CD14-positive monocyte (primary cell): Measurements from ENCODE around the gene MED13L. TPM values are rescaled to one million over a fixed set of nuclear protein-coding genes. Genes with fewer than 3 reads are reported as not detected.

Experiments
- DNase-seq, 3 donors: peaks; one replicate each; pipeline ENCODE4 v3.0.0-alpha.2; 2011 to 2022
- H2AFZ ChIP-seq: 2 replicates; pipeline ENCODE4 v1.6.0; 2012; ENCODE audit warnings: mild to moderate bottlenecking, low read depth, low read length, inconsistent platforms; ENCODE audit not compliant: insufficient read depth, poor library complexity, severe bottlenecking
- H3K27ac ChIP-seq, 2 donors: 1 replicate in 1 of 2; 2 replicates in 1 of 2; pipeline ENCODE4 v1.5.1; 2012 to 2013; ENCODE audit warnings: low read length in 2 of 2, control low read depth in 1 of 2, inconsistent platforms in 1 of 2, low read depth in 1 of 2, mild to moderate bottlenecking in 1 of 2
- H3K27me3 ChIP-seq, 2 donors: one replicate each; pipeline versions ENCODE4 v1.6.0 to v1.6.1; 2011 to 2013; ENCODE audit warnings: low read length in 2 of 2; ENCODE audit not compliant: control insufficient read depth in 2 of 2, insufficient read depth in 2 of 2
- H3K36me3 ChIP-seq, 2 donors: replicated peaks in 1 of 2; 1 replicate in 1 of 2; 2 replicates in 1 of 2; pipeline versions ENCODE4 v1.5.1 to v1.6.1; 2012 to 2013; ENCODE audit warnings: low read length in 2 of 2, control low read depth in 1 of 2, inconsistent platforms in 1 of 2, mild to moderate bottlenecking in 1 of 2; ENCODE audit not compliant: insufficient read depth in 2 of 2, control insufficient read depth in 1 of 2
- H3K4me1 ChIP-seq, 2 donors: 1 replicate in 1 of 2; 2 replicates in 1 of 2; pipeline versions ENCODE4 v1.5.1 to v1.6.1; 2012 to 2013; ENCODE audit warnings: low read length in 2 of 2, control low read depth in 1 of 2, inconsistent platforms in 1 of 2, mild to moderate bottlenecking in 1 of 2, moderate library complexity in 1 of 2; ENCODE audit not compliant: insufficient read depth in 2 of 2, control insufficient read depth in 1 of 2
- H3K4me2 ChIP-seq: replicated peaks from 2 replicates; pipeline ENCODE3; 2012; ENCODE audit warnings: low read length, moderate library complexity, mild to moderate bottlenecking; ENCODE audit not compliant: poor library complexity, severe bottlenecking; ENCODE audit errors: extremely low read depth
- H3K4me3 ChIP-seq, 3 experiments: fragments of 200-600 bp in 1 of 3; sonication (generic) in 1 of 3; replicated peaks in 1 of 3; 1 replicate in 2 of 3; 2 replicates in 1 of 3; pipeline ENCODE4 v1.5.1; 2011 to 2013; ENCODE audit warnings: low read length in 3 of 3, mild to moderate bottlenecking in 3 of 3, control low read depth in 2 of 3, low read depth in 2 of 3, inconsistent platforms in 1 of 3, moderate library complexity in 1 of 3
- H3K79me2 ChIP-seq: 2 replicates; pipeline ENCODE4 v1.6.0; 2012; ENCODE audit warnings: mild to moderate bottlenecking, control low read depth, inconsistent platforms, low read length, moderate library complexity; ENCODE audit not compliant: insufficient read depth
- H3K9ac ChIP-seq: 2 replicates; pipeline ENCODE4 v1.6.0; 2017; ENCODE audit warnings: low read length, mild to moderate bottlenecking; ENCODE audit not compliant: insufficient read depth, poor library complexity, severe bottlenecking
- H3K9me3 ChIP-seq, 2 donors: replicated peaks in 1 of 2; 1 replicate in 1 of 2; 2 replicates in 1 of 2; pipeline versions ENCODE4 v1.5.1 to v1.6.1; 2012 to 2013; ENCODE audit warnings: low read length in 2 of 2, control low read depth in 1 of 2; ENCODE audit not compliant: control insufficient read depth in 1 of 2, insufficient read depth in 1 of 2
- H4K20me1 ChIP-seq: 2 replicates; pipeline ENCODE4 v1.6.0; 2012; ENCODE audit warnings: mild to moderate bottlenecking, low read length, control low read depth, moderate library complexity; ENCODE audit not compliant: insufficient read depth
- H3K27ac Mint-ChIP-seq, 7 donors: one replicate each; pipeline ENCODE4 v1.8.0; 2020; ENCODE audit warnings: mild to moderate bottlenecking in 7 of 7, mixed read lengths in 7 of 7, moderate library complexity in 6 of 7, inconsistent platforms in 2 of 7
- H3K27me3 Mint-ChIP-seq, 3 donors: one replicate each; pipeline ENCODE4 v1.8.0; 2021 to 2022; ENCODE audit warnings: low read depth in 3 of 3, mild to moderate bottlenecking in 3 of 3, mixed read lengths in 3 of 3, moderate library complexity in 3 of 3, inconsistent platforms in 1 of 3
- H3K36me3 Mint-ChIP-seq, 2 donors: one replicate each; pipeline ENCODE4 v1.8.0; 2020; ENCODE audit warnings: mixed read lengths in 2 of 2, inconsistent platforms in 1 of 2, mild to moderate bottlenecking in 1 of 2
- H3K4me1 Mint-ChIP-seq: one replicate; pipeline ENCODE4 v1.8.0; 2020; ENCODE audit warnings: mild to moderate bottlenecking, mixed read lengths
- H3K4me3 Mint-ChIP-seq, 2 donors: one replicate each; pipeline ENCODE4 v1.8.0; 2020; ENCODE audit warnings: mild to moderate bottlenecking in 2 of 2, mixed read lengths in 2 of 2, moderate library complexity in 1 of 2
- H3K9me3 Mint-ChIP-seq, 7 donors: one replicate each; pipeline ENCODE4 v1.8.0; 2020 to 2022; ENCODE audit warnings: mixed read lengths in 7 of 7, mild to moderate bottlenecking in 6 of 7, moderate library complexity in 6 of 7, inconsistent platforms in 2 of 7
- WGBS: methylation state at CpG from one replicate; pipeline ENCODE4 v1.1.5; 2013; ENCODE audit warnings: missing lambda C conversion rate; ENCODE audit not compliant: insufficient coverage; 5-methylcytosine and 5-hydroxymethylcytosine counted together
- intact Hi-C, 2 donors: fragments of 100-400 bp; cut with micrococcal nuclease; formaldehyde crosslinking; loops; one replicate each; pipeline versions ENCODE4 v1.15.0 to v1.15.1; 2023
- polyA plus RNA-seq, 3 donors: library from polyadenylated mRNA; depleted of rRNA in 1 of 3; unstranded in 2 of 3; stranded (reverse) in 1 of 3; fragments of 300-500 nt in 2 of 3; fragments of >200 nt in 1 of 3; fragmentation: Illumina TruSeq in 2 of 3; gene quantifications; 1 replicate in 2 of 3; 2 replicates in 1 of 3; pipeline ENCODE4 v1.2.3, GENCODE V29; 2012 to 2021
- TF ChIP-seq, protein P1 (sequence below): fragments of 200-600 bp; IDR thresholded peaks from one replicate; pipeline ENCODE4 v1.8.0; 2022; ENCODE audit warnings: antibody characterized with exemption, mild to moderate bottlenecking

Gene MED13L
- polyA plus RNA-seq, 3 donors = 4.4 to 42.0 (median 7.5) TPM

DNA sequence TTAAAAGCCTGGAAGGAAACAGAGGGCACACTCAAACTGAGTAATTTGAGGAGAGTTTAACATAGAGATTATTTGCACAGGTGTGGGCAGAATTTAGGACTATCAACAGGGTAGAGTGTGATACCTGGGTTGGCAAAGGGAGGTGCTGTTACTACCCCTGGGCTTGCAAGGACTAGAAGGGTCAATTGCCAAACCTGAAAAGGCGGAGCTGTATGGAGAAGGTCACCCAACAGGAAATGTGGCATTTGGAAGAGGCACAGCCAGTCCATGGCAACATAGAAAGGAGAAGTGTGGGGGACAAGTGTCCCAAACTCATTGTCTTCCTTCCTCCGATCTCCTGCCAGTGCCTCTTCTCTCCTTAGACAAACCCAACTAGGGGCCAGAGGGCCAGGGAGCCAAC lies 21.6 kb upstream of the MED13L start:
- WGBS = 0% methylated on average over 1 of the region's 2 CpGs
- peak in 2 of 3 donors; percentile 53 to 67 for DNase-seq
- no peaks in the 10 kb centered on the region for H3K36me3 Mint-ChIP-seq
- H3K27me3 ChIP-seq = no peaks in the 10 kb centered on the region
- H2AFZ ChIP-seq = no peak overlapping the region
- H3K9me3 Mint-ChIP-seq = peaks cover 0 to 4% (median 0%) of the 10 kb centered on the region in 7 donors
- peak overlapping the region; percentile 48 to 84 (median 72) for H3K27ac Mint-ChIP-seq
- no peaks in the 10 kb centered on the region for H3K36me3 ChIP-seq
- TF ChIP-seq, protein P1, sequence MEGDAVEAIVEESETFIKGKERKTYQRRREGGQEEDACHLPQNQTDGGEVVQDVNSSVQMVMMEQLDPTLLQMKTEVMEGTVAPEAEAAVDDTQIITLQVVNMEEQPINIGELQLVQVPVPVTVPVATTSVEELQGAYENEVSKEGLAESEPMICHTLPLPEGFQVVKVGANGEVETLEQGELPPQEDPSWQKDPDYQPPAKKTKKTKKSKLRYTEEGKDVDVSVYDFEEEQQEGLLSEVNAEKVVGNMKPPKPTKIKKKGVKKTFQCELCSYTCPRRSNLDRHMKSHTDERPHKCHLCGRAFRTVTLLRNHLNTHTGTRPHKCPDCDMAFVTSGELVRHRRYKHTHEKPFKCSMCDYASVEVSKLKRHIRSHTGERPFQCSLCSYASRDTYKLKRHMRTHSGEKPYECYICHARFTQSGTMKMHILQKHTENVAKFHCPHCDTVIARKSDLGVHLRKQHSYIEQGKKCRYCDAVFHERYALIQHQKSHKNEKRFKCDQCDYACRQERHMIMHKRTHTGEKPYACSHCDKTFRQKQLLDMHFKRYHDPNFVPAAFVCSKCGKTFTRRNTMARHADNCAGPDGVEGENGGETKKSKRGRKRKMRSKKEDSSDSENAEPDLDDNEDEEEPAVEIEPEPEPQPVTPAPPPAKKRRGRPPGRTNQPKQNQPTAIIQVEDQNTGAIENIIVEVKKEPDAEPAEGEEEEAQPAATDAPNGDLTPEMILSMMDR = no peak
- H3K4me2 ChIP-seq = no peak overlapping the region
- H3K27me3 Mint-ChIP-seq = peaks cover 0 to 4% (median 1%) of the 10 kb centered on the region in 3 donors
- no peaks in the 10 kb centered on the region for H4K20me1 ChIP-seq
- intact Hi-C loops = no loop called here
- no peaks in the 10 kb centered on the region for H3K79me2 ChIP-seq
- H3K9ac ChIP-seq = no peak overlapping the region
- H3K4me3 Mint-ChIP-seq = peak overlapping the region in 1 of 2 donors; percentile 71
- H3K4me1 Mint-ChIP-seq = peaks cover 55% of the 10 kb centered on the region
- no peaks in the 10 kb centered on the region for H3K9me3 ChIP-seq
- peak overlapping the region in 1 of 2 donors; percentile 19 for H3K27ac ChIP-seq
- H3K4me1 ChIP-seq = peaks cover 40 to 47% of the 10 kb centered on the region in 2 donors
- H3K4me3 ChIP-seq = no peak overlapping the region

DNA sequence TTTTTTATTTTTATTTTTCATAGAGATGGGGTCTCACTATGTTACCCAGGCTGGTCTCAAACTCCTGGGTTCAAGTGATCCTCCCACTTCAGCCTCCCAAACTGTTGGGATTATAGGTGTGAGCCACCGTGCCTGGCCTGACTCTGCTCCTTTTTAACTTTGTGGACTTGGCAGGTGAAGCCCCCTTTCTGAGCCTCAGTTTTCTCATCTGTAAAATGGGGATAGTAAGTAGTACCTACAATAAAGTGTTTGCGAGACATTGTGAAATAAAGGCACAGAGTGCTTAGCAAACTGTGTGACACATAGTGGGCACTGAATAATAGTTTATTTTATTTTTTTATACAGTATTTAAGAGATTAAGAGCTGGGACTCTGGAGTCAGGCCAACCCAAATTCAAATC lies 21.1 kb upstream of the MED13L start:
- no peak overlapping the region for H2AFZ ChIP-seq
- DNase-seq = no peak
- no peak overlapping the region for H3K9ac ChIP-seq
- no peaks in the 10 kb centered on the region for H3K27me3 ChIP-seq
- intact Hi-C loops = no loop called here
- no peaks in the 10 kb centered on the region for H4K20me1 ChIP-seq
- no peak overlapping the region for H3K4me3 ChIP-seq
- H3K36me3 ChIP-seq = no peaks in the 10 kb centered on the region
- Mint-ChIP-seq H3K36me3 (no peaks in the 10 kb centered on the region), H3K4me3 (no peak overlapping the region), H3K9me3 (peaks cover 0 to 4% (median 0%) of the 10 kb centered on the region in 7 donors), H3K4me1 (peaks cover 50% of the 10 kb centered on the region), H3K27ac (no peak overlapping the region), H3K27me3 (peaks cover 0 to 4% (median 1%) of the 10 kb centered on the region in 3 donors)
- no peak overlapping the region for H3K27ac ChIP-seq
- peaks cover 35 to 42% of the 10 kb centered on the region in 2 donors for H3K4me1 ChIP-seq
- WGBS = 100% methylated on average over 1 of the region's 2 CpGs
- no peaks in the 10 kb centered on the region for H3K79me2 ChIP-seq
- H3K9me3 ChIP-seq = no peaks in the 10 kb centered on the region
- no peak overlapping the region for H3K4me2 ChIP-seq
- TF ChIP-seq, protein P1 = no peak
